ENCODE data around the gene CNTNAP2.

DNA sequence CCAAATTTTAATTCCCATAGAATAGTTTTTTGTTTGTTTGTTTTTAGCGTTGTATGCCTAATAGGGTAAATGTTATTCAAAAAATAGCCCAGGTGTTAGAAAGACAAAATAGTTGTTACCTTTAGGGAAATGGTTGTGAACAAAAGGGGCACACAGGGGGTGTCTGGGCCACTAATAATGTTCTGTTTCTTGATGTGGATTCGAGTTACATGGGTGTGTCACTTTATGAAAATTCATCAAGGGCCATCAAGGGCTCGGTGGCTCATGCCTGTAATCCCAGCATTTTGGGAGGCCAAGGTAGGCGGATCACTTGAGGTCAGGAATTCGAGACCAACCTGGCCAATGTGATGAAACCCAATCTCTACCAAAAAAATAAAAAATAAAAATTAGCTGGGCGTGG, 1942.2 kb downstream of the CNTNAP2 start:
- TF ChIP-seq, protein P1, sequence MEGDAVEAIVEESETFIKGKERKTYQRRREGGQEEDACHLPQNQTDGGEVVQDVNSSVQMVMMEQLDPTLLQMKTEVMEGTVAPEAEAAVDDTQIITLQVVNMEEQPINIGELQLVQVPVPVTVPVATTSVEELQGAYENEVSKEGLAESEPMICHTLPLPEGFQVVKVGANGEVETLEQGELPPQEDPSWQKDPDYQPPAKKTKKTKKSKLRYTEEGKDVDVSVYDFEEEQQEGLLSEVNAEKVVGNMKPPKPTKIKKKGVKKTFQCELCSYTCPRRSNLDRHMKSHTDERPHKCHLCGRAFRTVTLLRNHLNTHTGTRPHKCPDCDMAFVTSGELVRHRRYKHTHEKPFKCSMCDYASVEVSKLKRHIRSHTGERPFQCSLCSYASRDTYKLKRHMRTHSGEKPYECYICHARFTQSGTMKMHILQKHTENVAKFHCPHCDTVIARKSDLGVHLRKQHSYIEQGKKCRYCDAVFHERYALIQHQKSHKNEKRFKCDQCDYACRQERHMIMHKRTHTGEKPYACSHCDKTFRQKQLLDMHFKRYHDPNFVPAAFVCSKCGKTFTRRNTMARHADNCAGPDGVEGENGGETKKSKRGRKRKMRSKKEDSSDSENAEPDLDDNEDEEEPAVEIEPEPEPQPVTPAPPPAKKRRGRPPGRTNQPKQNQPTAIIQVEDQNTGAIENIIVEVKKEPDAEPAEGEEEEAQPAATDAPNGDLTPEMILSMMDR (IDR thresholded peaks at IDR 0.05 in 4 of 5, conservative IDR thresholded peaks at IDR 0.05 in 1 of 5): no peak
- no peak for TF ChIP-seq POLR2A (IDR thresholded peaks at IDR 0.05)

All from gastrocnemius medialis (tissue), 4 donors.